Right ventricle myocardium inferior (tissue), 1 donor: ENCODE measurements around the gene FPR1. TPM values are rescaled to one million over a fixed set of nuclear protein-coding genes. Genes with fewer than 3 reads are reported as not detected.

ENCODE experiments used
- ATAC-seq: fragments of 200-7000 bp; cut with Tn5 transposase; one replicate; pipeline ENCODE4 v1.9.1; 2020; ENCODE audit warnings: mild to moderate bottlenecking, moderate library complexity
- DNase-seq: peaks from one replicate; pipeline ENCODE4 v3.0.0; 2021; ENCODE audit errors: missing footprints
- intact Hi-C: fragments of 100-400 bp; cut with DNase I; formaldehyde crosslinking; loops from one replicate; pipeline ENCODE4 v1.11.0; 2022
- long read RNA-seq: library from polyadenylated mRNA; unstranded; transcript quantifications from one replicate; pipeline ENCODE4 v2.0.0, GENCODE V29; 2021
- total RNA-seq: library from RNA; stranded (reverse); fragmentation: NEBNext Ultra II Directional; extraction: Animal tissue kit (Norgen Biotek cat#: 25700); gene quantifications from one replicate; pipeline ENCODE4 v1.2.1, GENCODE V29; 2021
- donor health status: DM: no; HTN: yes; CAD: no; lungs with severe emphysema.

FPR1 gene, protein sequence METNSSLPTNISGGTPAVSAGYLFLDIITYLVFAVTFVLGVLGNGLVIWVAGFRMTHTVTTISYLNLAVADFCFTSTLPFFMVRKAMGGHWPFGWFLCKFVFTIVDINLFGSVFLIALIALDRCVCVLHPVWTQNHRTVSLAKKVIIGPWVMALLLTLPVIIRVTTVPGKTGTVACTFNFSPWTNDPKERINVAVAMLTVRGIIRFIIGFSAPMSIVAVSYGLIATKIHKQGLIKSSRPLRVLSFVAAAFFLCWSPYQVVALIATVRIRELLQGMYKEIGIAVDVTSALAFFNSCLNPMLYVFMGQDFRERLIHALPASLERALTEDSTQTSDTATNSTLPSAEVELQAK
- 5.3 TPM for total RNA-seq
- long read RNA-seq, partial matches to known transcripts = 0 of 1 reads
- long read RNA-seq, other reads (novel, unspliced or antisense) = 0 of 1 reads

DNA sequence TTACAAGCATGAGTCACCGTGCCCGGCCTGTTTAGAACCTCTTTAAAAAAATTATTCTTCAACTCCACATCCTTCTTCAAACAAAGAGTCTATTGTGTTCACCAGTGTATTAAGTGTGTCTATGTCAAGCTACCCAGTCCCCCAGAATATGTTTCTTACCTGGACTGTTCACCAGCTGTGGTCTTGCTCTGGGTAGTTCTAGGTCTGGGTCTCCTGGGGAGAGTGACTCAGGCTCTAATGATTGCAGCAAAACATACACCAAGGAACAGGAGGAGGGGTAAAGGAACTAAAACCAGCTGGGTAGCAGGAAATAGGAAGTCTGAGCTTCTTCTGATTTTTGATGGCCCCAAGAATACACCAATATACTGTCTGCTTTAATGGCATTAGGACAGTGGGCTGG, at the start of gene FPR1:
Gene FPR1 (minus strand): TSS at position 224 of the 400 bp plus-strand sequence. CDS start 4,884 bp downstream, outside the sequence.
- ATAC-seq = peak; percentile 69
- no peak for DNase-seq
- intact Hi-C loops = no loop called here

DNA sequence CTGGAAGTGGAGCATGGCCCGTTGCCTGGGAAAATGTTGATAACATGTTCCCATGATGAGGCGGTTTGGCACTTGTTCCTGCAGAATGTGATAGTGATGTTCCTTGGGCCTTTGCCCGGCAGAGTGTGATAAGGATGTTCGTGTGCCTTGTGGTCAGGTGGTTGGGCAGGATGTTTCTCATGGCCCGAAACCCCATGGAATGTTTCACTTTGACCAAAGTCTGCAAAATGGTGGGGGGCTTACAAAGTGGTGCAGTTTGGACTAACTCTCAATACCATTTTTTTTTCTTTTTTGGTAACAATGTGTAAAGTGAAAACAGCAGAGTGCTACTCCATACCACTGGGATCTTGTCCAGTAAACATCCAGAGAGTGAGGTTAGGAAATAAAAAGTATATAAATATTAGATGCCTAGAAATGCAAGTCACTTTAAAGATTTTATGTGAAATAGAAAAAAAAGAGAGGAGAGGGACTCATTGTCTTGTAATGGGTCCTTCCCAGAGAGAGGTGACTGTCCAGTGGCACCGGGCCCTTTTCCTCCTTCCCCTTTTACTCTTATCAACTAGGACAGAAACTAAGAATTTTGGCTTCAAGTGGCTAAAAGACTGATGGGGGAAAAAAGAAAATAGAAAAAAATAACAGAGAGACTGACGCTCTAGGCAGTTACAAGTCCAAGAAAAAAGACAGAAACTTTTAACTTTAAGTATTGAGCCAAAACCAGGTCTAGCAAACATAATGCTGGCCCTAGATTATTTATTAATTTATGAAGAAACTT, 49.0 kb upstream of the FPR1 start:
- intact Hi-C loops = loop anchor here (2.0 to 5.0 kb wide), 3 partner anchors 98 to 434 kb away; partner anchors contain the start of gene ETFB

DNA sequence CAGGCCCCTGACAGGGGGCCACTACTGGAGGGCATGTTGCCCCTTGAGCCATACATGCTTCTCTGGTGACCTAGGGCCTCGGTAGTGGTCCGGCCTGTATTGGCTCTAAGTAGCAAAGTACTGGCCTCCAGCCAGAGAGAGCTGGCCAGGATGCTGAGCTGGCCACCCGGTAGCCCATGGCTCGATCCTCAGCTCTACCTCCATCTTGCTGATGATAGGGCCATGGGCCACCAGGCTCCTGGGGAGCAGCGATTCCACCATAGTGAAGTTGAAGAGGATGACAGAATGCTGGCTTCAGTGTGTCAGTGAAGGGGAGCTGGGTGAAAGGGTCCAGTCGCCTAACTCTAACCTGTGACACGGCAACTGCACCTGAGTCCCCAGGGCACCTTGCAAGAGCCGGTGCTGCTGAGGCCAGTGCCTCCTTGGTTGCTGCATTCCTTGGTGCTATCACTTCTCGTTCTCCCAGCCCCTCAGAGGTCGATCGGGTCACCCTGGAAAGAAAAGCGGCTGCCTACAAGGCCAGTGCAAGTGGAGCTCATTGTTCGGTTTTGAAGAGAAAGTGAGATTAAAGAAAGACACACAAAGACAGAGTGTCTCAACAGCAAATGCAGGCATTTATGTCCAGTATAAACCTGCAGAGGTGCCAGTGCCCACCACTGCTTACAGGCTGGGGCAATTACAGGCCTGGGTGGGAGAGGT, 48.2 kb upstream of the FPR1 start:
- DNase-seq (no peak), ATAC-seq (peak; percentile 45)
- intact Hi-C loops = loop anchor here (2.0 to 5.0 kb wide), 3 partner anchors 98 to 433 kb away; partner anchors contain the start of gene ETFB

More for the DNA sequence above, 49.0 kb upstream of the FPR1 start:
- DNase-seq (peak; percentile 88), ATAC-seq (peak; percentile 78)

DNA sequence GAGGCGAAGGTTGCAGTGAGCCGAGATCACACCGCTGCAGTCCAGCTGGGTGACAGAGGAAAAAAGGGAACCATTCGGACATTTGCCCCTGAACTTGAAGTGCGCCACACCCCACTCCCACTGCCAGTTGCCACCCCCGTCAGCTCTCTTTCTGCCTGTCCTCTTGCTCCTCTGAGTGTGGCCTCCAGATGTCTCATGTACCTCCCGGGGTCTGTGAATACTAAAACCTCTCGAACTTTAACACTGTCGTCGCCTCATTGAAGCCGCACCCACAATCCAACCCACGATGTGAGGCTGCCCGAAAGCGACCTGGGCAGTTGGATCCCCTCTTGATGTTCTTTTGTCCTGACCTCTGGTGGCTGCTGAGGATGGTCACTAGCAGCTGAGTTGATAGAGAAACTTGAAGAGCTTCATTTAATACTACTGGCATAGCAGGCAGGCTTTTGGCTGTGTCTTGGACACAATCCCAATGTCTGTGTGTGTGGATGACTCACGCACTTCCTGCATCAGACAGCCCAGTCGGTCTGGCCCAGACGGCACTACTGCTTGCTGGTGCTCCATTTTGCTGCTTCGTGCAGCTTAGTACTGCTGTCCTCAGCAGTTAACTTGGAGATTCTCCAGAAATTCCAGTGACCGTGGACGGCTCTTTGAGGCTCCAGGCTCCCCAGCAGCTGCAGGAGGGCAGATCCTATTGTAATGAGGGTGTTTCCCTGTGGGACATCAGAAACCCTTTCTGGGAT, 47.5 kb upstream of the FPR1 start:
- intact Hi-C loops = no loop called here
- DNase-seq = peak; percentile 92
- peak; percentile 95 for ATAC-seq

DNA sequence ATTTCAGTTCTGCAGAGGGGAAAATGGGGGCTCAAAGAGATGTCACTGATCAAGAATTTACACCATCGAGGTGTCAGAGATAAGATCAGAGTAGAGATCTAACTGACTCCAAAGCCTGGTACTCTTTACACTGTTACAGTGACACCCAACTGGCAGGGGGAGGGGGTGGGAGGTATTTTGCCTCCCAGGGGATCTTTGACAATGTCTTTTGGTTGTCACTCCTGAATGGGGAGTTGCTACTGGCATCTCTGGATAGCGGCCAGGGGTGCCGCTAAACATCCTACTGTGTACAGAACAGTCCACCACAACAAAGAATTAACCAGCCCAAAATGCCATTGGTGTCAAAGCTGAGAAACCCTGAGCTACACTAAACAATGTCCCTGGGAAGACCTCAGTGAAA, 46.4 kb upstream of the FPR1 start:
- no peak for DNase-seq

DNA sequence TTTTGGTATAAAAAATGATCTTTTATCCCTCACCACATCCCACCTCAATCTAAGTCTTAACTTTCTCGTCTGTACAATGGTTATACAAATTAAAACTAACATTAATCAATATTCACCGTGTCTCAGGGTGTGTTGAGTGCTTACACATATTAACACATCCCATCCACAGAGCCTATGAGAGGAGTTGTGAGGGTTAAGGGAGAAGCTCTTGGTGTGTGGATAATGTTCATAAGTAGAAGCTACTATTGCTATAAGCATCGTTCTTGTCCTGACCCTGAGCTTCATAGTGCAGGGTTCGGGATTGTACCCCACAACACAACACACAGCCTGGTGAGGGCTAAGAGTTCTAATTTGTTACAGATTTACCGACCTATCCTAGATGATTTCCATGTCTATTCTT, 45.8 kb upstream of the FPR1 start:
- no peak for ATAC-seq
- intact Hi-C loops = no loop called here

More for the DNA sequence above, 46.4 kb upstream of the FPR1 start:
- ATAC-seq = no peak
- intact Hi-C loops = no loop called here

DNA sequence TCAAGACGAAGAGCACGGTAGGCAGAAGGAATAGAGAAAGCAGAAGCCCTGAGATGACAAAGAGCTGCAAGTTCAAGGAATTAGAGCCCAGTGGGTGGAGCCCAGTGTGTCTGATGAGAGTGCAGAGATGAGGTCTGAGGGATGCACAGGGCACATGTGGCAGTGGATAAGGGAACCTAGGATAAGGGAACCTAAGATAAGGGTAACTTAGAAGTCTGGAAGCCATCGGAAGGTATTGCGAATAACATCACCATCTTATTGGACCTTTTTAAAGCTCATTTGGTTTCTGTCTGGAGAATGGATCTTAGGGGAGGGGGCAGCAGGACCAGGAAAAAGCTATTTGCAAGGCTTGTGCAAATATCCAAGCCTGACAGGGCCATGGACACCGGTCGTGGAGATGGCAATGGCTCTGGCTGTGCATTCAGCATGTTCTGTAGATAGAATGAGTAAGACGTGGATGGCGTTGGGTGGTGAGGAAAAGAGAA, 44.6 kb upstream of the FPR1 start:
- intact Hi-C loops = no loop called here
- ATAC-seq (no peak), DNase-seq (no peak)

More for the DNA sequence above, 45.8 kb upstream of the FPR1 start:
- DNase-seq = no peak

DNA sequence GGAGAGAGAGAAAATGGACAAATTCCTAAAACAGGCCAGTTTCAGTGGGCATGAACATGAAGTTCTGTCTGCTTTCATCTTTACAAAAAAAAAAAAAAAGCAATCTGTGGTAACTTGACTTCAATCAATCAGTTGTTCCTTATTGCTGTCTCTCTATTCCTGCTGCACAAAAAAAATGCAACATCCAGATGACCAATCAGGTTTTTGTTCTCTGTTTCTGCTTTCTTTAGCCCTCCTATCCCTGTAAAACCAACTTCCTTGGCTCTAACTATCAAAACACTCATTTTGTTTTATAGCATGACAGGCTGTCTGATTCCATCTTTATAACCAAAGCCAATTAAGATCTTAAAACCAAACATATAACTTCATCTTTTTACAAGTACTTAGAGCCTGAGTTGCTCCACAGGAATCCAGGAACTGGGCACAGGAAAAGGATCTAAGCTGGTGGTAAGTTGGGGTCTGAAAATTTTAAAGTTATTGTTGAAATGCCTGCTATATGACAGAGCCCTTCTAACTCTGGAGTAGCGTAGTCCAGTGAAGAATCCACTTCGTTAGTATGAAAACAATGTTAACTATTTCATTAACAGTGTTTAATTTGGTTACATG, 43.3 kb upstream of the FPR1 start, which contains the start of gene FPR3:
Gene FPR3 (plus strand): TSS at position 273 of the 606 bp plus-strand sequence. CDS start 28,592 bp downstream, outside the sequence.
- no peak for DNase-seq
- ATAC-seq = no peak
- intact Hi-C loops = no loop called here

DNA sequence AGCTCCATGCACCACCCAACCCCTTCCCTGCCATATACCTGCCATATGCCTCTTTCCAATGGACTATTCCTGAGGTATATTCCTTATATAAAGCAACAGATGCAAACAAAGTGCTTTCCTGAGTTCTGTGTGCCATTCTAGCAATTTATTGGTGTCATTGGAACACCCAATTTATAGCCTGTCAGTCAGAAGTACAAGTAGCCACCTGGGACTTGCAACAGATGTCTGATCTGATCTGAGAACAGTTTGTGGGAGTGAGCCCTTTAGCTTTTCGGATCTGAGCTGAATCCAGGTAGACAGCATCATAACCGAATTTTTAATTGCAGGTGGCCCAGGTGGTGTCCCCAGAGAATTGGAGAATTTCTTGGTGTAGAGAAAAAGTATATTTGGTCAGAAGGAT, 42.3 kb upstream of the FPR1 start:
- ATAC-seq = no peak
- DNase-seq = no peak
- intact Hi-C loops = no loop called here

DNA sequence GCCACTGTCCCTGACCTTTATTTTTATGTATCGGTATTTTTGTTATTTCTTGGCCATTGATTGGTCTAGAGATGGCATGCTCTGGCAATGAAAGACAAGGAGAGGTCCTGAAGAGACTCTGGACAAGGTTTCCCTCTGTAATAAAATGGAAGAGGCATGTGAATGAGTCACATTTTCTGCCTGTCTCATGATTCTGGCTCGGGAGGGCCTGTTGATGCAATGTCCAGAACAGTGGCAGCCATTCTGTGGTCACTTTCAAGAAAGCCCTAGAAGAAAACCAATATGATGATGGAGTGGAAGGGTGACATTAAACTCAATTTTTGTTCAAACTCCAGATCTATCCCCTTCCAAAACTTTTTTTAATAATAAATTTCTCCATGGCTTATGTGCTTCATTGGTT, 41.3 kb upstream of the FPR1 start:
- intact Hi-C loops = no loop called here
- ATAC-seq (no peak), DNase-seq (no peak)

DNA sequence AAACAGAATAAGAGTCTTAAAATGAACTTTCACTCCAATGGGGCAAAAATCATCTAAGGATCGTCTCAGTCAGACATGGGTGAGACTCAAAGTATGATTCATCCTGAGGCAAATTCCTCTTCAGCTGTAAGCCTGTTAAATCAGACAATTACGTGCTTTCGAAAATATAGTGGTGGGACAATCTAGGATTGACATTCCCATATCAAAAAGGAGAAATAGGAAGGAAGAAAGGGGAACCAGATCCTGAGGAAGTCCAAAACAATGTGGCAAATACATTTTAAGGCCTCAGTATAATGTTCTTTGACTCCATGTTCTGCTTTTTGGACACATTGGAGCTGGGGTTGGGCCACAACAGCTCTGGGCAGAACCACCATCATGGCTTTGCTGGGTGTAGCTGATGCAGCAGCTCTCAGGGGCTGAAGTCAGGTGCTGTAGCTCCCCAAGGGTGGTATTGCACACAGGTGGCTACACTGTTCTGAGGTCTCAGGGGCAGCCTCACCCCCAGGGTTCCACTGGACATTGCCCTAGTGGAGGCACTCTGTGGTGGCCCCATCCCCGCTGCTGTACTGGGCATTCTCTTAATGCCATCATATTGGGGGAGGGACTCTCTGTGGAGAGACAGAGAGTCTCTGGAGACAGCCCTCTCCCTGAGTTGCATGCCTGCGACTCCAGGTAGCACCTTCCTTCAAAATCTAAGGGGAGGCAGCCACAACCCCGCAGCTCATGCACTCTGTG, 37.5 kb upstream of the FPR1 start:
- intact Hi-C loops = no loop called here
- no peak for ATAC-seq
- no peak for DNase-seq

DNA sequence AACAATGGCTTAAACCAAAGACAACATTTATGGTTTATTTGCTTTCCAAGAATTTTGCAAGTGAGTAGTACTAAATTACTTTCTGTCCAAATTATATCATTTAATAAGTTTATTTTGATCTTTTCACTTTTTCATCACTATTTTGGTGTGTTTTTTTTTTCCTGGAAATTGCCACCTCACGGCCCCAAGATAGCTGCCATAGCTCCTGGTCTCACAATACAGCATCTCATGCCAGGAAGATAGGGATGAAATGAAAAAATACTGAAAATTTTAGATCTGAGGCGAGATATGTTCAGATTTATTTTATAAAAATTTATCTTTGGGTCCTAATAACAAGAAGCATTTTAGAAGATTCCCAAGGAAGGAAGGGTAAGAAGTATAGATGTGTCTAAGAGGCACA, 36.4 kb upstream of the FPR1 start:
- ATAC-seq = no peak
- intact Hi-C loops = no loop called here

DNA sequence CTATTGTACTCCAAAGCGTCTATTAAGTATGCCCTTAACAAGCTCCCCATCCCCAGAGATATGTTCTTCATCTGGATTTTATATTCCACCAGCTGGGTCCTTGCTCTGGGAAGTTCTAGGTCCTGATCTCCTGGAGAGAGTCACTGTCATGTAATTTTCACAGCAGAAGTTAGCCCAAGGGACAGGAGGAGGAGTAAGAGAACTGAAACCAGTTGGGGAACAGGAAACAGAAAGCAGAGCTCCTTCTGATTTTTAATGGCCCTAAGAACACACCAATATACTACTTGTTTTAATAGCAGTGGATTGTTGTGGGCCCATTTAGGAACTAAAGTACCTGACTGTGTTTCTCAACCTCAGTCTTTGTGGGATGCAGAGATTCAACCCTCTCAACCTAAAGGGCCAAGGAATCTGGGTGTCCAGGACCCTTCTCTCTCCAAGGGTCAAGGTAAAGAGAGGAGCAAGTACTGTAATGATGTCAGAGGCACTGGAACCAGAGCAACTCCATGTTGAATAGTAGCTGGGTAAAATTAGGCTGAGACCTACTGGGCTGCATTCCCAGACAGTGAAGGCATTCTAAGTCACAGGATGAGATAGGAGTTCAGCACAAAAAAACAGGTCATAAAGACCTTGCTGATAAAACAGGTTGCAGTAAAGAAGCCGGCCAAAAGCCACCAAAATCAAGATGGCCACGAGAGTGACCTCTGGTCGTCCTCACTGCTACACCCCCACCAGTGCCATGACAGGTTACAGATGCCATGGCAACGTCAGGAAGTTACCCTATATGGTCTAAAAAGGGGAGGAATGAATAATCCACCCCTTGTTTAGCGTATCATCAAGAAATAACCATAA, 35.2 kb upstream of the FPR1 start:
- peak; percentile 24 for ATAC-seq
- intact Hi-C loops = no loop called here
- no peak for DNase-seq

More for the DNA sequence above, 36.4 kb upstream of the FPR1 start:
- DNase-seq = no peak

DNA sequence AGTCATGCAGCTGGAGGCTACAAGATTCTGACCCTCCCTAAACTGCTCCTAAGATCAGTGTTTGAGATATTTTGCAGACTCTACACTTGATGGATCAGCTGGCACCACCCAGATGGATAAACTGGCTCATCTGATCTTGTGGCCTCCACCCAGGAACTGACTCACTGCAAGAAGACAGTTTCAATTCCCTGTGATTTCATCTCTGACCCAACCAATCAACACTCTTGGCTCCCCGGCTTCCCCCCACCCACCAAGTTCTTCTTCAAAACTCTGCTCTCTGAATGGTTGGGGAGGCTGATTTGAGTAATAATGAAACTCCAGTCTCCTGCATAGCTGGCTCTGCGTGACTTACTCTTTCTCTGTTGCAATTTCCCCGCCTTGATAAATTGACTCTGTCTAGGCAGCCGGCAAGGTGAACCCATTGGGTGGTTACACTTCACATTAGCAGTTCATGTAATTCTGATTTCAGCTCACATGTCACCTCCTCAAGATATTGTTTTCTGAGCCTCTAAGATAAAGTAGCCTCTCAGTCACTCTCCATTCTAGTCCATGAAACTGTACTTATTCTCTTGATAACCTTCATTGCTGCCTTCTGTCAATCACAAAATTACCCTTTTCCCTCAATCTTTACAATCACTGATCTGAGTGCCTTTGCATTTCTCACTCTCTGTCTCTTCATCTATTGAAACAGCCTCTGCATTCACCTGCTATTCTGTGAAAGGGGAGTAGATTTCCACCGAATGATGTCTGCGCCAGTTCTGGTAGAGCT, 33.4 kb upstream of the FPR1 start:
- ATAC-seq = peak; percentile 80
- intact Hi-C loops = no loop called here
- DNase-seq = peak; percentile 76

DNA sequence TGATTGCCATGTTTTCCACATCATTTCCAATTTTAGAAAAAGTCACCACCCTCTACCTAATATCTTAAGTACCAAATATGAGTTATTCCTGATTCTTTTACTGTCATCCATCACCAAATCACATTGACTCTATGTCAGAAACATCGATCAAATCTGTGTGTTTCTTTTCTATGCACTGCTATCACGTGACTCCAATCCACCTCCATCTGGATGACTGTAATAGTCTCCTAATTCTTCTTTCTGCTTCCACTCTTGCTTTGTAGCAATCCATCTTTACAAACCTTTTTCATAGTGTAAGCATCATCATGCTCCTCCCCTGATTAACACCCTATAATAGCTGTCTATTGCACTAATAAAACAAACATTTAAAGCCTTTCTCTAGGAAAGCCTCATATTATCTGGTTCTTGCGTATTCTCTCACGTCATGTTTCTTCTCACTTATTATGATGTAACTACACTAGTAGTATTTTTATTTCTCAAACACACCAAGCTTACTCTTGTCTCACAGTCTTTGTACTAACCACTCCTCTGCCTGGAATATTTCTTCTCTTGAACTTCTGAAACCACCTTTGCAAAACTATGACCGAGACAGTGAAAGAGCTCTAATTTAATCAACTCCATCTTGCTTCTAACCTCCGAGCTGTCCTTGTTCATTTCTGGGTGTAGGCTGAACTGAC, 32.6 kb upstream of the FPR1 start:
- intact Hi-C loops = no loop called here
- DNase-seq = no peak
- no peak for ATAC-seq
